ENCODE measurements around the gene MEAK7.

GRCh38 chr16:84489131-84489530, 15.3 kb downstream of the MEAK7 start:
- TF ChIP-seq CTCF (IDR thresholded peaks at IDR 0.05) (no peak), POLR2A (IDR thresholded peaks at IDR 0.05) (no peak), POLR2AphosphoS5 (IDR thresholded peaks at IDR 0.05) (no peak)

All from transverse colon (tissue), 4 donors.